Metanephros (tissue), 2 donors: Measurements from ENCODE around the gene ANKH. TPM values are rescaled to one million over a fixed set of nuclear protein-coding genes. Genes with fewer than 3 reads are reported as not detected.

Experiments
- small RNA-seq: library from RNA; depleted of rRNA; stranded (forward); fragments of <200 nt; gene quantifications from one replicate; pipeline ENCODE3, GENCODE V24; 2014; ENCODE audit warnings: low replicate concordance
- total RNA-seq: library from RNA; depleted of rRNA; stranded (reverse); fragments of >200 nt; gene quantifications from one replicate; pipeline ENCODE4 v1.2.3, GENCODE V29; 2014

Gene ANKH
- total RNA-seq, result 21.5 TPM

GRCh38 chr5:14871214-14872069, at the start of gene ANKH:
TSS of gene ANKH (minus strand) at chr5:14871778. CDS start at chr5:14871447, 331 bp downstream.

GRCh38 chr5:14664270-14665100, 207.1 kb downstream of the ANKH start, which contains the start of gene OTULIN:
TSS of gene OTULIN (plus strand) at chr5:14664718. CDS start at chr5:14664826, 108 bp downstream.

Small RNA genes lying within 50 kb of the gene (small RNA-seq; reads per million reads assigned to genes)
- gene HNRNPKP5, result not detected
- gene MIR4637, result not detected

Other genes with a start within 250 kb of the ANKH start
- 16.5 TPM for gene OTULIN, start 207.1 kb downstream of the ANKH start, total RNA-seq